ENCODE results near the gene SLC26A8.
"Not testable (repeated sequence)": the region's sequence is repeated elsewhere in the genome, so short reads cannot be mapped to it uniquely, and the experiment has no call there.

Gene SLC26A8

DNA sequence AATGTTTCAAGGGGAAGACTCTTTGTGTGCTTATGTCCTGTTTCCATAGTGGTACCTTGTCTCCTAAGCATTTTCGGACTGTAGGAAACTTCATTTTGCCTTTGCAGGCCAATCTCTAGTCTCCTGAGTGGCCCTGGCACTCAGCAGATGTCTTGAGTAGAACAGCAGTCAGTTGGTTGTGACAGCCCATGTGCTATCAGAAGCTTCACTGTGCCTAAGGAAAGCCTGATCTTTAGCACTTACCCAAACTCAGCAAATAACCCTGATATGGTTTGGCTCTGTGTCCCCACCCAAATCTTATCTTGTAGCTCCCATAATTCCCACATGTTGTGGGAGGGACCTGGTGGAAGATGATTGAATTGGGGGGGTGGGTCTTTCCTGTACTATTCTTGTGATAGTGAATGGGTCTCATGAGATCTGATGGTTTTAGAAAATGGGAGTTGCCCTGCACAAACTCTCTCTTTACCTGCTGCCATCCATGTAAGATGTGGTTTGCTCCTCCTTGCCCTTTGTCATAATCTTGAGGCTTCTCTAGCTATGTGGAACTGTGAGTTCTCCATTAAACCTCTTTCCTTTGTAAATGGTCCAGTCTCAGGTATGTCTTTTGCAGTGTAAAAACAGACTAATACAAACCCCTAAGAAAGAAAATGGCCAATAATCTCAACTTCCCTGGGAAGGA, 87.6 kb downstream of the SLC26A8 start:
- no peak for DNase-seq

DNA sequence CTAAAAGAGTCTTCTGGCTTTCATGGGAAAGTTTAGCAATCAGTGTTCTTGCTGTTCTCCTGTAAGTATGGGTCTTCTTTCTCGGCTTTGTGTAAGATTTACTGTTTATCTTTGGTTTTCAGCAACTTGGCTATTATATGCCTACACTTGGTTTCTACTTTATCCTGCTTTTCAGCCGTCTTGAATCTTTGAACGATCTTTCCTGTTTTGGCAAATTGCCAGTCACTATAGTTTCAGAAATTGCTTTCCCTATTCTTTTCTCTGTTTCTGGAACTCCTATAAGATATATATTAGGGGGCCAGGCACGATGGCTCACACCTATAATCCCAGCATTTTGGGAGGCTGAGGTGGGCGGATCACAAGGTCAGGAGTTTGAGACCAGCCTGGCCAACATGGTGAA, 89.0 kb downstream of the SLC26A8 start:
- no peak for DNase-seq

DNA sequence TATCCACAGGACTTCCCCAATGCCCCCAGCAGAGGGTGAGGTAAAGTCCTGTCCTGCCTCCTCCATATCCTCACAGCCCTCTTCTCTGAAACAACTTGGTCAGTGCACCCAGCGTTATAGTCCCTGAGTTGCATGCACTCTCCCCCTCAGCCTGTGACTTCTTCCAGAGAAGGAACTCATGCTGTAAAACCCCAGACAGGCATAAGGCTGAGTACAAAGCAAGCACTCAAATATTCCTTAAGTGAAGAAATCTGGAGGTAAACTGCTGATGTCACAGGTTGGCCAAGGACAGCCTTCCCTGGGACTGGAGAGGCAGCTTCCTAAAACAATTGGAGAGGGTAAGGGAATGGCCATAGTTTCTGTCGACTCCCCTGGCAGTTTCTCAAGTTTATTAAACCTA, 90.6 kb downstream of the SLC26A8 start:
- DNase-seq = no peak

DNA sequence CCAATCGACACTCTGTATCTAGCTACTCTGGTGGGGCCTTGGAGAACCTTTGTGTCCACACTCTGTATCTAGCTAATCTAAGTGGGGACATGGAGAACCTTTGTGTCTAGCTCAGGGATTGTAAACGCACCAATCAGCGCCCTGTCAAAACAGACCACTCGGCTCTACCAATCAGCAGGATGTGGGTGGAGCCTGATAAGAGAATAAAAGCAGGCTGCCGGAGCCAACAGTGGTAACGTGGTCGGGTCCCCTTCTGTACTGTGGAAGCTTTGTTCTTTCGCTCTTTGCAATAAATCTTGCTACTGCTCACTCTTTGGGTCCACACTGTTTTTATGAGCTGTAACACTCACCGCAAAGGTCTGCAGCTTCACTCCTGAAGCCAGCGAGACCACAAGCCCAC, 92.6 kb downstream of the SLC26A8 start:
- not testable (repeated sequence) for DNase-seq

DNA sequence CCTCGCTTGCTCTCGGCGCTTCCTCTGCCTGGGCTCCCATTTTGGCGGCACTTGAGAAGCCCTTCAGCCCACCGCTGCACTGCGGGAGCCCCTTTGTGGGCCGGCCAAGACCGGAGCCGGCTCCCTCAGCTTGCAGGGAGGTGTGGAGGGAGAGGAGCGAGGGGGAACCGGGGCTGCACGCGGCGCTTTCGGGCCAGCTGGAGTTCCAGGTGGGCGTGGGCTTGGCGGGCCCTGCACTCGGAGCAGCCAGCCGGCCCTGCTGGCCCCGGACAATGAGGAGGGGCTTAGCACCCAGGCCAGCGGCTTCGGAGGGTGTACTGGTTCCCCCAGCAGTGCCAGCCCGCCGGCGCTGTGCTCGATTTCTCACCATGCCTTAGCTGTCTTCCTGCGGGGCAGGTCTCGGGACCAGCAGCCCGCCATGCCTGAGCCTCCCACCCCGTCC, 93.3 kb downstream of the SLC26A8 start:
- no peak for DNase-seq

DNA sequence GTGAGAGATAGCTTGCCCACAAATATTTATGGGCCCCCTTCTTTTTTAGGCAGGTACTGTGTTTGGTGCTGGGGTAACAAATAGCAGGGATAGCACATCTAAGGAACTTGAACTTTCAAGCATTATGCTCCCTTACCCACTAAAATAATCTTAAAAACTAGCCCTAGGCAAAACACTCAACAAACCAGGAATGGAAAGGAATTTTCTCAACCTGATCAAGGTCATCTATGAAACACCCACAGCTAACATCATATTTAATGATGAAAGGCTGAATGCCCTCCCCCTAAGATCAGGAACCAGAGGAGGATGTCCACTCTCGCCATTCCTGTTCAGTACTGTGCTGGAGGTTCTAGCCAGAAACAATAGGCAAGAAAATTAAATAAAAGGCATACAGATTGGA, 94.8 kb downstream of the SLC26A8 start:
- no peak for DNase-seq

DNA sequence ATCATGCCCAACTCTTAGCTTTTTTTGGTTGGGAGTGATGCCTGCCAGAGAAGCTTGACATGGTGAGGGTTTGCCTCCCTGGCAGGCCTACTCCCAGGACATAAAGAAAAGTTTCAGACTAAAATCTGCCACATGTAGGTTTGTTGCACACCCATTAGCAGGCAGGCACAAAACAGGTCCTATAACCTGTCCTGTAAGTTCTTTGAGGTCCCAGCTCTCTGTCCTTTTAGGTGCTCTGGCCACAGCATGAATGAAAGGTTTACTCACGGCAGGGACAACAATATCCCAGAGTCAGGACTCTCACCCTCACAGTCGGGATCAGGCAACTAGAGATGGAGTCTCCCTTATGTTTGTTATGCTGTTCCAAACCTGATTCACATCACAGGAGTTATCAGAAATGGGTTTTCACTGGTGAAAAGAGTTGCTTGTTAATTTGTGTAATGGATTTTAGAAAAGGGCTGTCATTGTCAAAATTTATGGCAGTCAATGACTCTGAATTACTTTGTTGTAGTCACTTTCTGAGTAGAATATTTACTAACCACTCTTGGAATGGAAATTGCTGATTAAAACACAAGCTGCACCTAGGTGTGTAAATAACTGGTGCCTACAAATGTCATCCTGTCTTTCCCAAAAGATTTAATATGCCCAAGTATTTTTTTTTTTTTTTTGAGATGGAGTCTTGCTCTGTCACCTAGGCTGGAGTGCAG, 97.8 kb downstream of the SLC26A8 start:
- no peak for DNase-seq

DNA sequence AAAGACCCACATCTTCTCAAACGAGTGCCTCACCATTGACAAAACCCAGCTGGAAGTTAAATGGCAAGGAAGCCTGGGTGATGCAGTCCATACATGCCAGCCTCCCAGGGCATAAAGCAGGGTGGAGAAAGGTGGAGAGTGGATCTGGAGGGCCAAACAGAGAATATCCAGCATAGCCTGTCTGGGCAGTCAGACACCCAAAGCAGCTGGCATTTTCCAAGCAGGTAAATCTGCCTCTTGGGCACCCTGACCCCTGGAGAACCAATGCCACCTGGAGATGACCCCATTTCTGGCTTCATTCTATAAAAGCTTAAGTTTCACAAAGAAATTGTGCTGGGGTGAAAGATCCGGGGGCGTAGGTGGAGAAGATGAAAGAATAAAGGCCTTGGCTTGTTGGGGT, 98.5 kb downstream of the SLC26A8 start:
- no peak for DNase-seq

DNA sequence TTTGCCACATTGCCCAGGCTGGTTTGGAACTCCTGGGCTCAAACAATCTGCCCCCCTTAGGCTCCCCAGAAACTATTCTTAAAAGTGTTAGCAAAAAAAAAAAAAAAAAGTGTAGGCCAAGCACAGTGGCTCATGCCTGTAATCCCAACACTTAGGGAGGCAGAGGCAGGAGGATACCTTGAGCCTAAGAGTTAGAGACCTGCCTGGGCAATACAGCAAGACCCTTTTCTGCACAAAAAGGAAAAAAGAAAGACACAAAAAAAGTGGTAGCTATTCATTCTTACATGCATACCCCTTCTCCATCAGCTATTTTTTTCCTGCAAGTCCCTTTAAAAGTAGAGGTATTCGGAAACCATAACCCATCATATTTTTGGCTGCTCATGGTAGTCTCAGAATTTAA, 100.3 kb downstream of the SLC26A8 start:
- no peak for DNase-seq

DNA sequence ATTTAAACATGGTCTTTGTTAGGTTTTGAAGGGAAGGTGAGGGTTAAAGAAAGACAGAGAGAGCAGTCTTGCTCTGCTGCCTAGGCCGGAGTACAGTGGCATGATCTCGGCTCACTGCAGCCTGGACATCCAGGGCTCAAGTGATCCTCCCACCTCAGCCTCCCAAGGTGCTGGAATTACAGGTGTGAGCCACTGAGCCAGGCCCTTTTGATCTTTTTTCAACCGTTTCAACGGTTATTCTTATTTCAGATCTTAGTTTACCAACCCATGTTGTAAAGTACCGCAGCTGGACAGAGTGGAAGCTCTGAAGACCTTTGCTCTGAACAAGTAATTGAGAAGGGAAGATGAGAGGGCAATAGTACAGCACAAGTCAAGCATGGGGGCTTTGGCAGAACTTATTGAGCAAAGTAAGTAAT, 102.3 kb downstream of the SLC26A8 start:
- no peak for DNase-seq

DNA sequence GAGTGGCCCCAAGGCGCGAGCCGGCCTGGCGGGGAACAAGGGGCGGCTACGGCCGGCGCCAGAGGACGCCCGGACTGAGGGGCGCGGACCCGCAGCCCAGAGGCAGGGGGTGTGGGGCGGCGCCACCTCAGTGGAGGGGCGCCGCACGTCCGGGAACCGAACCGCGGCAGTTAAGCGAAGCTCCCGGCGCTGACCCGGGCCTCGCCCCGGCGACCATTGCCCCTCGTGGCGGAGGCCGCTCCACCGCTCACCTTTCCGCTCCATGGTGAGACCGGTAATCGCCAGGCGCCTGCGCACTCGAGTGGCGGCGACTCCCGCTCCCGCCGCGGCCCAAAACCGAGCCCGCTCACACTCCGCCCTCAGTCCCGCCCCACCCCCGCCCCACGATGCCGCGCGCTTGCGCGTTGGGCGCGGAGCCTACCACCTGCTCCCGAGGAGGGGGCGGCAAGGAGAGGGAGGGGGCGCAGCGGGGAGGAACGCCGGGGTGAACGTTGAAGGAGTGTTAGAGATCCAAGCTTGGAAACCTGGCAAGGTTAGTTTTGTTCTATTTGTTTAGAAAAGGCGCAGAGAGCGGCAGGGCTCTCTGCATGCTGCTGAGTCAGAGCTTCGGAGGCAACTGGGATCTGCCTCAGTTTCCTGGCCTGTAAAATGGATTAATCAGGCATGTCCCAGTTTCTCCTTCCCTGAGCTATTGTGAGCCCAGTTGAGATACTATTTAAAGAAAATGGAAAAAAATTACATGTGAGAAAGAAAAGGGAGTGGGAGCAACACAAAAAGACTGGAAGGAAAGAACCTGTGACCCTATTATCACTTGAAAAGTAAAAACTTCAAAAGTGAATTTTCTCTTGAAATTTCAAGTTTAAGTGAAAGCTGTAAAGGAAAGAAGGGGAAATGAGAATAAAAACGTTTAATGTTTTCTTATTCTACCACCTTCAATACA, 103.4 kb downstream of the SLC26A8 start, which contains the start of gene SRPK1:
Gene SRPK1 (minus strand): TSS at position 306 of the 940 bp plus-strand sequence. CDS start 42 bp downstream, at position 264.
- DNase-seq = peak; percentile 83

DNA sequence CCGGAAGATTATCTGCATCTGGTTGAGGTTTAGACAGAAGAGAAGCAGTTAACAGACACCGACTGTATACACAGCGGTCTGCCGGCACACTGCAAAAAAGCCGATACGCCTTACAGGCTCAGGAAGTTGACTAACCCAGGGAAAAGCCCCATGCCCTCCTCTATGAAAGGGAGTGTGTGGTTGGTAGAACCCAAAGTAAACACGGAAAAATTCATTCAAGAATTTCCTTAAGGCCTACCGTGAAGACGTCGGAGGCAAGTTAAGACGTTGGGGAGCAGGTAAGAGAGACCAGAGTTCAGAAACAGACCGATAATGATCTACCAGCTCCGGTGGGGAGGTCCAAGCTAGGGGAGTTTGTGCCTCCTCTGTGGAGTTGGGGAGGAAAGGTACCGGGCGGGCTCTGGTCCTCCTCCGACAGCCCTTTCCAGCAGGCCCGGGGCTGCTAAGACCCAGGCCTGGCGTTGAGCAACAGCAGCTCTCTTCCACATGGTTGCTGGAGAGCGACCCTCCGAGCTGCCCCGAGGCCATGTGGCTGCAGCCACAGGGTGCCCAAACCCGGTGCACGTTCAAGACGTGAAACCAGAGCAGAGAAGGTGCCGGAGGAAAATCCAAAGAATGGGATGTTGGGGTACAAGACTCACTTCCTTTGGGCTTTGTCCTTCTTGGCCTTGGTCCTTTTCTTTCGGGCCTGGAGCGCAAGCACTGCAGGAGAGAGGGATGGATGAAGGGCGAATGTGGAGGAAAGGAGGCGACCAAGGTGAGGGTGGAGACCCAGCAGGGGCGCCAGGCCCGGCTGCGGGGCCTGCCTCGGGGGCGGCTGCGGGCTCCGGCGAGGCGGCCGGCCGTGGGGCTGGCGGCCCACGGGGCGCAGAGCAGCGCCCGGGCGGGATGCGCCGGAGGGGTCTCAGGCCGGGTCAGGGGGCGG, 104.4 kb downstream of the SLC26A8 start:
- peak; percentile 54 for DNase-seq

DNA sequence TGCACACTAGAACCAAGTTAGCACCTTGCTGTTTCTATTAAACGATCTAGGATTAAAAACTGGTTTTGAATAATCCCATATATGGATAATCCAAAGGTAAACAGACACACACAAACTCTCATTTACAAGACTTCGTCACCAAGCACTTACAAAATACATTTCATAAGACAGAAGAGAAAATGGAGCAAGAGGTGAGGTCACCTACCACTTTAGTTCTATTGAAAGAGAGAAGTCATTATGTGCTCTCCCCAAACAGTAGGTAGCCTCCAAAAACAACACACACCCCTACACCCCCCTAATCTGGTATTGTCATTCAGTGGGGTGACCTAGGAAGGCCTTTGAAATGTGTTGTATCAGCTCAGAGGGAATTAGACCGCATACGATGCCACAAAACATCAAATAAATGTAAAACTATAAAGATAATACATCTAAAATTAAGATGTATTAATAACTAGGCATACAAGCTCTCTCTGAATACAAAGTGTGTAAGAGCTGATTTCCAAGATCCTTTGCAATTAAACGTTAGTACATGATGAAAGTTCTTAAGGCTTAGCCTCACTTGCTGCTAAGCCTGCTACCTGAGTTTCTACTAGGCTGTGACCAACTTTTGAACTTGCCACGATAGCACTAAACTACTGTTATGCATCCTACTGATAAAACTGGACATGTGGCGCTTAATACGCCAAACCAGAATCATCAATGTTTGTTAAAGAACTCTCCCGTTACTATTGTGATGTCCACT, 105.2 kb downstream of the SLC26A8 start:
- DNase-seq = no peak

DNA sequence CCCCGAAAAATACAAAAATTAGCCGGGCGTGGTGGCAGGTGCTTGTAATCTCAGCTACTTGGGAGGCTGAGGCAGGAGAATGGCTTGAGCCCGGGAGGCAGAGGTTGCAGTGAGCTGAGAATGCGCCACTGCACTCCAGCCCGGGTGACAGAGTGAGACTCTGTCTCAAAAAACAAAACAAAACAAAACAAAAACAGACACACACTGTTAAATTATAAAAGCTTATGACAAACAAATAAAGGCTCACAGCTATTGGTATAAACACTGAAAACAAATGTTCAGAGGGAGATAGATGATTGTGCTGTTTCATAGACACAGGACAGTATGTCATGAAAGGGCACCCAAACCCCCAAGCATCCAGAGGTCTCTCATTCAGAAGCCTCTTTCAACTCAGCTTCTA, 107.5 kb downstream of the SLC26A8 start:
- DNase-seq = not testable (repeated sequence)

DNA sequence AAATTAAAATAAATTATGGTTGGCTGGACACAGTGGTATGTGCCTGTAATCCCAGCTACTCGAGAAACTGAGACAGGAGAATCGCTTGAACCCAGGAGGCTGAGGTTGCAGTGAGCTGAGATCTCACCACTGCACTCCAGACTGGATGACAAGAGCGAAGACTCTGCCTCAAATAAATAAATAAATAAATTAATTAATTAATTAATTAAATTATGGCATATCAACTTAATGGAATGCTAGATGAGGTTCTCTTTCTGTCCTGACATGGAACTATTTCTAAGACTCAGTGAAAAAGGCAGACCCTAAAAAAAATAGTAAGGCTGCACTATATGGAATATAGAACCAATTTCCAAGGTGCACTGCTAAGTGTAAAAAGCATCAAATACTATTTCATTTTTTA, 108.4 kb downstream of the SLC26A8 start:
- DNase-seq = no peak

DNA sequence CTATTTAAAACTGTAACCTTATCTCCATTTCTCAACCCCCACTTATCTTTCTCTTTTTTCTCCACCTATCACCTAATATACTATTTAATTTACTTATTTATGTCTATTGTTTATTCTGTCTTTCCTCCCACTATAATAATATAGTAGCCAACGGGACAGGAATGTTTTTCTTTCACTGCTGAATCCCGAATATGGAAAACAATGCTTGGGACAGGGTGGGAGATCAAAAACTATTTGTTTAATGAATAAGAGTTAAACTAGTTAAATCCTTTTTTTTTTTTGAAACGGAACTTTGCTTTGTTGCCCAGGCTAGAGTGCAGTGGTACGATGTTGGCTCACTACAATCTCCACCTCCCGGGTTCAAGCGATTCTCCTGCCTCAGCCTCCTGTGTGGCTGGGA, 109.9 kb downstream of the SLC26A8 start:
- DNase-seq = no peak

DNA sequence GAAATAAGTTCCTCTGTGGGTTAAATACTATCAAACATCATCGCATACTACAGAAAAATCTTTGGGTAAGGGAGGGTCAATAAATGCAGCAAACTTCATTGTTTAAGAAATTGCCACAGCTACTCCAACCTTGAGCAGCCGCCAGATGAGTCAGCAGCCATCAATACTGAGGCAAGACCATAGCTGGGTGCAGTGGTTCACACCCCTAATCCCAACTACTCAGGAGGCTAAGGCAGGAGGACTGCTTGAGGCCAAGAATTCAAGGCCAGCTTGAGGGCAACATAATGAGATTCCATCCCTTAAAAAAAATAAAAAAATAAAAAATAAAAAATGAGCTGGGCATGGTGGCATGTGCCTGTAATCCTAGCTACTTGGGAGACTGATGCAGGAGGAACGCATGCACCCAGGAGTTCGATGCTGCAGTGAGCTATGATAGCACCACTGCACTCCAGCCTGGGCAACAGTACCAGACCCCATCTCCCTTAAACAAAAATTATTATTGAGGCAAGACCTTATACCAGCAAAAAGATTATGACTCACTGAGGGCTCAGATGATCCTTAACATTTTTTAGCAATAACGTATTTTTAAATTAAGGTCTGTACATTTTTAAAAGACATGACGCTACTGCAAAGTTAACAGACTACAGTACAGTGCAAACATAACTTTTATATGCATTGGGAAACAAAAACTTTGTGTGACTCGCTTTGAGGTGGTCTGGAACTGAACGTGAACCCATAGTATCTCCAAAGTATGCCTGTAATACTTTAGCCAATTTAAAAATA, 112.4 kb downstream of the SLC26A8 start:
- DNase-seq = no peak

DNA sequence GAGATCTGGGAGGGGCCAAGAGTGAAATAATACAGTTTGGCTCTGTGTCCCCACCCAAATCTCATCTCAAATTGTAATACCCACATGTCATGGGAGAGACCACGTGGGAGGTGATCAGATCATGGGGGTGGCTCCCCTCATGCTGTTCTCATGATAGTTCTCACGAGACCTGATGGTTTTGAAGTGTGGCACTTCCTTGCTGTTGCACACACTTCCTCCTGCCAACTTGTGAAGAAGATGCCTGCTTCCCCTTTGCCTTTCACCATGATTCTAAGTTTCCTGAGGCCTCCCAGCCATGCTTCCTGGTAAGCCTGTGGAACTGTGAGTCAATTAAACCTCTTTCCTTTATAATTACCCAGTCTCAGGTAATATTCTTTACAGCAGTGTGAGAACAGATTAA, 114.9 kb downstream of the SLC26A8 start:
- not testable (repeated sequence) for DNase-seq

DNA sequence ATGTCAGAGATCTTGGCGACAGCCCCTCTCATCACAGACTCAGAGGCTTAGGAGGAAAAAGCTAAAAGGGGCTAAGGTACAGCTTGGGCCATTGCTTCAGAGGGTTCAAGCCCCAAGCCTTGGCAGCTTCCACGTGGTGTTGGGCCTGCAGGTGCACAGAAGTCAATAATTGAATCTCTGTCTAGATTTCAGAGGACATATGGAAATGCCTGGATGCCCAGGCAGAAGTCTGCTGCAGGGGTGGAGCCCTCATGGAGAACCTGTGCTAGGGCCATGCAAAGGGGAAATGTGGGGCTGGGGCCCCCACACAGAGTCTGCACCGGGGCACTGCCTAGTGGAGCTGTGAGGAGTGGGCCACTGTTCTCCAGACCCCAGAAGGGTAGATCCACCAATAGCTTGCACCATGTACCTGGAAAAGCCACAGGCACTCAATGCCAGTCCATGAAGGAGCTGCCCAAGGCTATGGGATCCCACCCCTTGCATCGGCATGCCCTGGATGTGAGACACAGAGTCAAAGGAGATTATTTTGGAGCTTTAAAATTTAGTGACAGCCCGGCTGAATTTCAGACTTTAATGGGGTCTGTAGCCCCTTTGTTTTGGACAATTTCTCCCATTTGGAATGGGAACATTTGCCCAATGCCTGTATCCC, 115.6 kb downstream of the SLC26A8 start:
- DNase-seq = not testable (repeated sequence)

DNA sequence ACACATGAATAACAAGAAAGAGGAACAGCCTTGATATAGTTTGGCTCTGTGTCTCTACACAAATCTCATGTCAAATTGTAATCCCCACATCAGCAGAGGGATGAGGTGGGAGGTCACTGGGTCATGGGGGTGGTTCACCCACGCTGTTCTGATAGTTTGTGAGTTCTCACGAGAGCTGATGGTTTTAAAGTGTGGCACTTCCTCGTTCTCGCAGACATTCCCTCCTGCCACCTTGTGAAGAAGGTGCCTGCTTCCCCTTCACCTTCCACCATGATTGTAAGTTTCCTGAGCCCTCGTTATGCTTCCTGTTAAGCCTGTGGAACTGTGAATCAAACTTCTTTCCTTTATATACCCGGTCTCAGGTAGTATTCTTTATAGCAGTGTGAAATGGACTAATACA, 116.7 kb downstream of the SLC26A8 start:
- no peak for DNase-seq

All from activated CD8-positive, alpha-beta memory T cell treated with anti-CD3 and anti-CD28 coated beads, Interleukin-2, amount 50 U/mL, for 4 hours (primary cell).